ENCODE data around the gene CCDC88B.
"Not testable (repeated sequence)": the region's sequence is repeated elsewhere in the genome, so short reads cannot be mapped to it uniquely, and the experiment has no call there.

The CCDC88B gene

GRCh38 chr11:64323984-64324383 is 16.0 kb upstream of the CCDC88B start:
- not testable (repeated sequence) for DNase-seq

GRCh38 chr11:64324692-64325469 is 15.1 kb upstream of the CCDC88B start:
- DNase-seq: no peak

- DNase-seq: no peak
These were observed 12.6 kb upstream of the CCDC88B start for GRCh38 chr11:64327375-64327774.

GRCh38 chr11:64327993-64328392 is 12.0 kb upstream of the CCDC88B start:
- DNase-seq: no peak

- DNase-seq: no peak
These were observed 9.1 kb upstream of the CCDC88B start for GRCh38 chr11:64330888-64331287.

- DNase-seq: peak; percentile 46
These were observed 8.2 kb upstream of the CCDC88B start for GRCh38 chr11:64331569-64332371.

- DNase-seq: no peak
These were observed 6.4 kb upstream of the CCDC88B start for GRCh38 chr11:64333556-64333955.

GRCh38 chr11:64334764-64335735 is 5.0 kb upstream of the CCDC88B start:
- no peak for DNase-seq

GRCh38 chr11:64337538-64338249 is 2.3 kb upstream of the CCDC88B start:
- DNase-seq: no peak

- DNase-seq: no peak
These were observed 1.3 kb upstream of the CCDC88B start for GRCh38 chr11:64338716-64339115.

GRCh38 chr11:64339286-64339685 is 718 bp upstream of the CCDC88B start:
- no peak for DNase-seq

GRCh38 chr11:64340671-64341335 is 799 bp downstream of the CCDC88B start:
- peak; percentile 76 for DNase-seq

- no peak for DNase-seq
These were observed 1.4 kb downstream of the CCDC88B start for GRCh38 chr11:64341429-64341828.

- peak; percentile 87 for DNase-seq
These were observed 2.1 kb downstream of the CCDC88B start for GRCh38 chr11:64341851-64342791.

- no peak for DNase-seq
These were observed 3.1 kb downstream of the CCDC88B start for GRCh38 chr11:64342869-64343745.

- DNase-seq: no peak
These were observed 4.0 kb downstream of the CCDC88B start for GRCh38 chr11:64343767-64344559.

GRCh38 chr11:64344787-64345186 is 4.8 kb downstream of the CCDC88B start:
- DNase-seq: no peak

- no peak for DNase-seq
These were observed 7.3 kb downstream of the CCDC88B start for GRCh38 chr11:64347193-64347867.

Measured in activated T-cell treated with anti-CD3 and anti-CD28 coated beads for 4 hours (primary cell).